ENCODE results near the gene DNAJC1.

Gene DNAJC1

GRCh38 chr10:21737106-21737505, 266.4 kb downstream of the DNAJC1 start:
- ChIA-PET POLR2A (ENCODE audit: low non-redundant PET) (no interaction called here), CTCF (no interaction called here)
- H3K27ac ChIP-seq: 0 out of 2 replicates have a peak overlapping the region, but pooled peaks have one; percentile 13
- TF ChIP-seq, protein P1, sequence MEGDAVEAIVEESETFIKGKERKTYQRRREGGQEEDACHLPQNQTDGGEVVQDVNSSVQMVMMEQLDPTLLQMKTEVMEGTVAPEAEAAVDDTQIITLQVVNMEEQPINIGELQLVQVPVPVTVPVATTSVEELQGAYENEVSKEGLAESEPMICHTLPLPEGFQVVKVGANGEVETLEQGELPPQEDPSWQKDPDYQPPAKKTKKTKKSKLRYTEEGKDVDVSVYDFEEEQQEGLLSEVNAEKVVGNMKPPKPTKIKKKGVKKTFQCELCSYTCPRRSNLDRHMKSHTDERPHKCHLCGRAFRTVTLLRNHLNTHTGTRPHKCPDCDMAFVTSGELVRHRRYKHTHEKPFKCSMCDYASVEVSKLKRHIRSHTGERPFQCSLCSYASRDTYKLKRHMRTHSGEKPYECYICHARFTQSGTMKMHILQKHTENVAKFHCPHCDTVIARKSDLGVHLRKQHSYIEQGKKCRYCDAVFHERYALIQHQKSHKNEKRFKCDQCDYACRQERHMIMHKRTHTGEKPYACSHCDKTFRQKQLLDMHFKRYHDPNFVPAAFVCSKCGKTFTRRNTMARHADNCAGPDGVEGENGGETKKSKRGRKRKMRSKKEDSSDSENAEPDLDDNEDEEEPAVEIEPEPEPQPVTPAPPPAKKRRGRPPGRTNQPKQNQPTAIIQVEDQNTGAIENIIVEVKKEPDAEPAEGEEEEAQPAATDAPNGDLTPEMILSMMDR (conservative IDR thresholded peaks at IDR 0.05; ENCODE audit: low read depth): no peak
- DNase-seq (ENCODE audit: low spot score): no peak

GRCh38 chr10:21733710-21734109, 269.8 kb downstream of the DNAJC1 start:
- TF ChIP-seq, protein P1 (conservative IDR thresholded peaks at IDR 0.05; ENCODE audit: low read depth): no peak
- H3K27ac ChIP-seq: no peak overlapping the region
- POLR2A ChIA-PET (ENCODE audit: low non-redundant PET): no interaction called here
- CTCF ChIA-PET: interaction anchor here (0.5 kb wide), 1 partner anchor 173 kb away, joined by 3 read pairs; no protein-coding TSS in a partner anchor
- no peak for DNase-seq (ENCODE audit: low spot score)

GRCh38 chr10:21732067-21732772, 271.3 kb downstream of the DNAJC1 start:
- no peak for DNase-seq (ENCODE audit: low spot score)
- TF ChIP-seq, protein P1 (conservative IDR thresholded peaks at IDR 0.05; ENCODE audit: low read depth): peak; percentile 52
- ChIA-PET CTCF (interaction anchor here (0.6 to 1.4 kb wide), 7 partner anchors 15 to 1747 kb away, joined by 3 to 5 read pairs (median 3); no protein-coding TSS in a partner anchor), POLR2A (ENCODE audit: low non-redundant PET) (no interaction called here)
- H3K27ac ChIP-seq: no peak overlapping the region

DNA sequence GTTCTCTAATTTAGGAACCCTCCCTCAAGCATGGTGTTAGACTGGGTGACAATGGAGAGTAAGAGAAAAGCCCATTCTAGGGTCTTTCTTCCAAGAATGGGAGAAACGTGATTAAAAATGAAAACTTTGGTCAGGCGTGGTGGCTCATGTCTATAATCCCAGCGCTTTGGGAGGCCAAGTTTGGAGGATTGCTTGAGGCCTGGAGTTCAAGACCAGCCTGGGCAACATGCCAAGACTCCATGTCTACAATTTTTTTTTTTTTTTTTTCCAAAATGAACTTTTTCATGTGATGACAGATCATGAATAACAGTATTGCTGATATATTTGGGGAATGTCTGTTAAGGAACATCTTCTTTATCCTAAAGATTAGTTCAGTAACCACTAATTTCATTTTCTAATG, 274.9 kb downstream of the DNAJC1 start:
- ChIA-PET CTCF (interaction anchor here (0.7 kb wide), 1 partner anchor 95 kb away, joined by 3 read pairs; no protein-coding TSS in a partner anchor), POLR2A (ENCODE audit: low non-redundant PET) (no interaction called here)
- TF ChIP-seq, protein P1 (conservative IDR thresholded peaks at IDR 0.05; ENCODE audit: low read depth): no peak
- no peak for DNase-seq (ENCODE audit: low spot score)
- no peak overlapping the region for H3K27ac ChIP-seq

GRCh38 chr10:21727452-21728168, 275.9 kb downstream of the DNAJC1 start:
- ChIA-PET CTCF (interaction anchor here (0.5 to 0.7 kb wide), 4 partner anchors 96 to 560 kb away, joined by 3 to 8 read pairs (median 6); no protein-coding TSS in a partner anchor), POLR2A (ENCODE audit: low non-redundant PET) (no interaction called here)
- TF ChIP-seq, protein P1 (conservative IDR thresholded peaks at IDR 0.05; ENCODE audit: low read depth): no peak
- DNase-seq (ENCODE audit: low spot score): no peak
- H3K27ac ChIP-seq: no peak overlapping the region

DNA sequence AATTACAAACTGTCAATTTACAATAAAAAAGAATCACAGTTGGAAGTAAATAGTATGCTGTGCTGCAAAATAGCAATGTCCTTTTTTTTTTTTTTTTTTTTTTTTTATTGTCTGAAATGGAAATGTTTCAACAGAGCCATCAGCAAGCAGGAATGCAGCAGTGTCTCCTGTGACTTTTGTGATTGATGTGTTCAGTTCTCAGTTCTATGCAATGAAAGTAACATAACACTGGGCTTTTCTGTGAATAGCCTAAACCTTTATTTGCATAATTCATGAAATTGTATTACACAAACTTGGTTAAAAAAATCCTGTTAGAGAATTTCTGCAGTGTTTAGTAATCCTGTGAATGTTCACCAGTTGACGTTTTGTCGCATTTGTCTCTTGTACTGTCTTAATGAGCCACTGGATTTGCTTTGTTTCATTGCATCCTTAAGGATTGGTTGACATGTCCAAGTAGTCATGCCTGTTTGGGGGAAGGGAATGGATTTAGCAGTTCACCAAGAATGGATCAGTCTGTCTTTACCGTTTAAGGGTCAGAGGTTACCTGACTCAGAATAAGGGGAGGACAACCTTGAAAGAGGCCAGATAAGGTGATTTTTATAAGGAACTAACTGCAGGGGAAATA, 276.8 kb downstream of the DNAJC1 start:
- ChIA-PET CTCF (interaction anchor here (0.5 to 0.7 kb wide), 2 partner anchors 230 to 265 kb away, joined by 3 to 8 read pairs; no protein-coding TSS in a partner anchor), POLR2A (ENCODE audit: low non-redundant PET) (no interaction called here)
- H3K27ac ChIP-seq: no peak overlapping the region
- TF ChIP-seq, protein P1 (conservative IDR thresholded peaks at IDR 0.05; ENCODE audit: low read depth): no peak
- DNase-seq (ENCODE audit: low spot score): peak; percentile 30
